OCI-LY7 (cell line): Measurements from ENCODE around the gene ZMPSTE24.

Experiments used
- CTCF ChIP-seq: fragments of 200-600 bp; sonication (generic); conservative IDR thresholded peaks from 2 replicates; pipeline ENCODE4 v1.5.1; 2014; ENCODE audit warnings: mild to moderate bottlenecking, antibody characterized with exemption, low read length, moderate library complexity, mixed read lengths
- EZH2phosphoT487 ChIP-seq: fragments of 200-600 bp; sonication (generic); IDR thresholded peaks from 2 replicates; pipeline ENCODE4 v1.6.1; 2018; ENCODE audit warnings: low read depth, borderline replicate concordance, mild to moderate bottlenecking, mixed run types, antibody characterized with exemption, low read length, moderate library complexity, mixed read lengths

DNA sequence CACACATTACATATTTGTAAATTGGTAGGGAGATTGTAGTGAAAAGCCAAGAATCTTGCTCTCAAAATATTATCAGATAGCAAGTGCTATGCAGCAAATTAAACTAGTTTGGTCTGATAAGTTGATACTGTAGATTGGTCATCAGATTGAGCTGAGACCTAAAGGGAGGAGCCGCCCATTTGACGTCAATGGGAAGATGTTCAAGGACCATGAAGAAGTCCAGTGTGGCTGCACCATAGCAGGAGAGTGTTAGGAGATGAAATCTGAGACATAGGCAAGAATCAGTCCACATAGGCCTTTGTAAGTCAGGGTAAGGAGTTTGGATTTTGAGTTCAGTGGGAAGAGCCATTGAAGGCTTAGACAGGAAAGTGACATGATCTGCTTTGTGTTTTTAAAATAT, 16.3 kb downstream of the ZMPSTE24 start:
- TF ChIP-seq CTCF (no peak), EZH2phosphoT487 (no peak)
